ENCODE data around the gene OTOGL. TPM values are rescaled to one million over a fixed set of nuclear protein-coding genes. Genes with fewer than 3 reads are reported as not detected.

Gene OTOGL
- total RNA-seq, 4 donors from 2014 or later = 0.04 to 0.57 (median 0.23) TPM; not detected in 1

- Histone ChIP-seq H3K4me3 (no peak overlapping the region), H3K27me3 (no peaks in the 10 kb centered on the region), H3K4me1 (no peaks in the 10 kb centered on the region), H3K9me3 (no peaks in the 10 kb centered on the region), H3K36me3 (no peaks in the 10 kb centered on the region), H3K27ac (no peak overlapping the region)
- TF ChIP-seq CTCF (IDR thresholded peaks at IDR 0.05) (no peak), POLR2A (IDR thresholded peaks at IDR 0.05) (no peak)
- intact Hi-C loops (cut with DNase I) = no loop called here
- 11 to 13% methylated on average over 2 of the region's 2 CpGs for WGBS, 2 donors
- no peak for DNase-seq
These were observed 323.2 kb downstream of the OTOGL start for GRCh38 chr12:80422550-80422949.

Small RNA genes within 50 kb of the gene (small RNA-seq; reads per million reads assigned to genes)
- gene RN7SKP261 (0 reads per million in 4 donors), gene RNU7-106P (0 reads per million in 4 donors)

Other genes starting within 250 kb of the OTOGL start
- 100 to 1,000 TPM in 1 of 4 donors, 10 to 100 TPM in 3; 25.7 to 165 (median 60.8) TPM for gene PPP1R12A, start 164.4 kb upstream of the OTOGL start, total RNA-seq